ENCODE results near the gene LPCAT4. TPM values are rescaled to one million over a fixed set of nuclear protein-coding genes. Genes with fewer than 3 reads are reported as not detected.
"Not testable (repeated sequence)": the region's sequence is repeated elsewhere in the genome, so short reads cannot be mapped to it uniquely, and the experiment has no call there.

The LPCAT4 gene, protein sequence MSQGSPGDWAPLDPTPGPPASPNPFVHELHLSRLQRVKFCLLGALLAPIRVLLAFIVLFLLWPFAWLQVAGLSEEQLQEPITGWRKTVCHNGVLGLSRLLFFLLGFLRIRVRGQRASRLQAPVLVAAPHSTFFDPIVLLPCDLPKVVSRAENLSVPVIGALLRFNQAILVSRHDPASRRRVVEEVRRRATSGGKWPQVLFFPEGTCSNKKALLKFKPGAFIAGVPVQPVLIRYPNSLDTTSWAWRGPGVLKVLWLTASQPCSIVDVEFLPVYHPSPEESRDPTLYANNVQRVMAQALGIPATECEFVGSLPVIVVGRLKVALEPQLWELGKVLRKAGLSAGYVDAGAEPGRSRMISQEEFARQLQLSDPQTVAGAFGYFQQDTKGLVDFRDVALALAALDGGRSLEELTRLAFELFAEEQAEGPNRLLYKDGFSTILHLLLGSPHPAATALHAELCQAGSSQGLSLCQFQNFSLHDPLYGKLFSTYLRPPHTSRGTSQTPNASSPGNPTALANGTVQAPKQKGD
- total RNA-seq (2014; rRNA removed; shearing (Covaris generic)), result 7.4 and 12.0 TPM in 2 replicates

DNA sequence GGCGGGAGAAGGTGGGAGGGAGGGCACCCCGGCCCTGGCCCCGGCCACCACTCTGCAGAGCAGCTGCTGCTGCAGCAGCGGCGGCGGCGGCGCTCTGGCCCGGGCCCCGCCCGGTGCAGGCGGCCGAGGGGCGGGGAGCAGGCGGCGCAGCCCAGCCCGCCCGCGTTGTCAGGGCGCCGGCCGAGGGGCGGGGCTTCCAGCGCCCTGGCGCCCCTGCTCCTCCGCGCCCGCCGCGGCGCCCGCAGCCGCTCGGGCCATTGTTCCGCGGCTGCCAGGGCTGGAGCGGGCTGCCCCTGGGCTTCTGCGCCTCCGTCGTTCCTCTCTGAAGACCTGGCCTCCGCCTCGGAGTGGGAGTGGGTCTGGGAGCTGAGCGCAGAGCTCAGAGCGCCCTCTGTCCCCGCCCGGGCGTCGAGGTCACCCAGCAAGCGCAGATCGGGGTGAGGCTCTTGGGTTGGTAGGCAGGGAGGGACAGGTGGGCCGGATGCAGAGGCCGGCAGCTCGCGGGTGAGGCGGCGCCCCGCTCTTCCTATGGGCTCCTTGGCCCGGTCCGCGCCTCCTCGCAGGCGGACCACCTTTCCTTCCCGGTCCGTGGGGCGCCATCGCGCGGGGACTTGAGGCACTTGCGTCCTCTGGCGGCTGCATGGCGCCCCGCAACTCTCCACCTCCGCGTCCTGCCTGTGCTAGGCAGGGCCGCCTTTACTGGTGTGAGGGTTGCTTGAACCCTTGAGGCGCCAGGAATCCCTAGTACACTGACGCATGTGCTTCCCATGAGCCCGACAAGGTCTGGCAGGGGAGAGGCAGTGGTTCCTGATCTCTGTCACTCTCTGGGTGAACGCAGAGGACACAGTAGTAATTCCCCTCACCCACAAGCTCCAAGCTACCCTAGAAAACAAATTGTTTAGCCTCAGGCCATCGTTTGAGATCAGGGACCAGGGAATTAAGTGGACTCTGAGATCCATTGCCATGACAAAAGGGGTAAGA lies at the start of gene LPCAT4:
TSS of gene LPCAT4 (minus strand) at position 96 of the 981 bp plus-strand sequence. CDS start 96 bp downstream, outside the sequence.
- peak; percentile 82 for DNase-seq (ENCODE audit: low spot score)

DNA sequence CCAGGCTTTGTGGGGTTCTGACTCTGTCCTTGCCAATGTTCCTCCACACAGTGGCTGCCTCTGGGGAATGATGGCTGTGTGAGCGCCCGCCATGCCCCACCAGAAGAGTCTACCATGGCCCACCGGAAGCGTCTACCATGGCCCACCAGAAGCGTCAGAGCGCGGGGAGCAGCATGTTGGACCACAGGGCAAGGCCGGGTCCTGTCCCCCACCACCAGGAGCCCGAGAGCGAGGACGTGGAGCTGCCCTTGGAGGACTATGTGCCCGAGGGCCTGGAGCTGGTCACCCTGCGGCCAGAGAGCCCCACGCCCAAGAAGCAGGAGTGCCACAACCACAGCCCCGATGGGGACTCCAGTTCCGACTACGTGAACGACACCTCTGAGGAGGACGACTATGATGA lies 42.5 kb upstream of the LPCAT4 start:
- DNase-seq (ENCODE audit: low spot score), result not testable (repeated sequence)

DNA sequence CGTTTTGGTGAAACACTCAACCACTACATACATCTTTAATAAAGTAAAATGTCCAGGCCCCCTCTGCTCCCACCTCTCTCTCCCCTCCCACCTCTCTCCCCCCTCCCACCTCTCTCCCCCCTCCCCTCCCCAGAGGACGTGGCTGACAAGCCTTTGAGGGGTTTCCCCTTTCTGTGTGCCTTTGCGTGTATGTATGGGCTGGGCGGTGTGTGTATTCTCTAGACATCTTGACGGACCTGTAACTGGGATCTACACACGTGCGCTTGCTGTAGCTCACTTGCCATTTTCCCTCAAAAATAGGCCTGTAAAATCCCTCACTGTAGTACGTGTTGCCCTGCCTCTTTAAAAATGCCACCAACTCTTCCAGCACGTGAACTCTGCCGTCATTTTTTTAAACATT lies 42.0 kb upstream of the LPCAT4 start:
- DNase-seq (ENCODE audit: low spot score), result not testable (repeated sequence)

GRCh38 chr15:34403899-34404298 lies 36.9 kb upstream of the LPCAT4 start:
- DNase-seq (ENCODE audit: low spot score), result not testable (repeated sequence)

- not testable (repeated sequence) for DNase-seq (ENCODE audit: low spot score)
Measured at GRCh38 chr15:34403160-34403598, 36.2 kb upstream of the LPCAT4 start.

DNA sequence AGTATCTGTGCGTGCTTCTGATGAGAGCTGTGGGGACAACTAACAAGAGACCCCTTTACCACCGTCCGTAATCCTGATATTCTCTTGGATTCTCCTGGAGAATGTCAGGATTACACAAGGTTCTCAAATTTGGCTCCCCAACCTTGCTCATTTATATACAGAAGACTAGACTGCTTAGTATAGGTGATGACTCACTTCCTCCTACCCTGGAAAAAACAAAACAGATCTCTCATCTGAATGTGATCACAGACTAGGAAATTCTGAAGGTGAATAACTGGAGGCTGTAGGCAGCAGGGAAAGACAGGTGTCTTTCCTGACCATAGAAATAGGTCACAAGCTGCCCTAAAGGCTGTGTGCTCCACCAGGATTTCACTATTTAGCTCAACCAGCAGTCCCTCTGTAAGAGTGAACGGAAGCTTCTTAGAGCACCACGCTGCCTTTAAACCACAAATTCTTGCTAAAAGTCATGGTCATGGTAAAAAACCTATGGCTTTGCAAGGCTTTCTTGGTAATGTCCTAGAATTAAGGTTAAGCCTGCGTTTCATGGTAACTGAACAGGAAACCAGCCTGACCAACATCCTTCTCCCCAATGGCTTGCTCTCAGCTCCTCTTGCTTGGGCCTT lies 30.8 kb upstream of the LPCAT4 start:
- not testable (repeated sequence) for DNase-seq (ENCODE audit: low spot score)

DNA sequence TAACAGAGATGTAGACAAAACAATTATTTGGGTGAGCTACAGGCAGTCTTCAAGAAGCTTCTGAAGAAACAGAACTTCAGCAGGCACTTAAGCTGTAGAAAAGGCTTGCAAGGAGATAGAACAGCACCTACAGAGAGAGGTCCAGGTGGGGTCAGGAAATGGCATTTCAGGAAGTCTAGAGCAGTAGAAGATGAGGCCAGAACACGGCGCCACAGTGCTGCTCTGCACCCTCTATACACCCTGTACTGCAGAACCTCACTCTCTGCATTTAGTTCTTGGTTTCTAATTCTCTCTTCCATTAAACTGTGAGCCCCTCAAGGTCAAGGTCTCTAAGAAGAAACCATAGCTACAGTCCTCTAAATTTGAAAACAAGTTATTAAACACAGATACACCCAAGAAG lies 26.0 kb upstream of the LPCAT4 start:
- not testable (repeated sequence) for DNase-seq (ENCODE audit: low spot score)

DNA sequence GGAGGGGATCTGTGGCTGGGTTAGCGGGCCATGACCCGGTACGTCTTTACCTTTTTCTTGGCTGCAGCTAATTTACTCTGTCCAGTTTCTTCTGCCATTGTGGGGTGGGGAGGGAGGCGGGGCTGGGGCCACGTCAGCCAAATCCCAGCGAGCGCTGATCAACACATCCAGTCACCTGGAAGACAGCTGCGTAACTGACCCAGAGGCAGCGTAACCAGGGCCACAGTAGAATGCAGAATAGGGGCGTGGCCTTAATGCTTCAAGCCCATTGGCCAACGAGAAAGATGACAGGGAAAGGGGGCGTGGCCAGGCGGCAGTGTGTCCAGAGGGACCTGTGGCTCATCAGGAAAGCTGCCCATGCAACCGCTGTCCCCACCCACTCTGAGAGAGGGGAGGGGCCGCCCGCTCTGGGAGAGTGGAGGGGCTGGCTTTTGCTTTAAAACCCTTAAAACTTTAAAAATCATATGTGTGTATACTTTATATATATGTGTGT lies 22.6 kb upstream of the LPCAT4 start:
- DNase-seq (ENCODE audit: low spot score), result not testable (repeated sequence)

DNA sequence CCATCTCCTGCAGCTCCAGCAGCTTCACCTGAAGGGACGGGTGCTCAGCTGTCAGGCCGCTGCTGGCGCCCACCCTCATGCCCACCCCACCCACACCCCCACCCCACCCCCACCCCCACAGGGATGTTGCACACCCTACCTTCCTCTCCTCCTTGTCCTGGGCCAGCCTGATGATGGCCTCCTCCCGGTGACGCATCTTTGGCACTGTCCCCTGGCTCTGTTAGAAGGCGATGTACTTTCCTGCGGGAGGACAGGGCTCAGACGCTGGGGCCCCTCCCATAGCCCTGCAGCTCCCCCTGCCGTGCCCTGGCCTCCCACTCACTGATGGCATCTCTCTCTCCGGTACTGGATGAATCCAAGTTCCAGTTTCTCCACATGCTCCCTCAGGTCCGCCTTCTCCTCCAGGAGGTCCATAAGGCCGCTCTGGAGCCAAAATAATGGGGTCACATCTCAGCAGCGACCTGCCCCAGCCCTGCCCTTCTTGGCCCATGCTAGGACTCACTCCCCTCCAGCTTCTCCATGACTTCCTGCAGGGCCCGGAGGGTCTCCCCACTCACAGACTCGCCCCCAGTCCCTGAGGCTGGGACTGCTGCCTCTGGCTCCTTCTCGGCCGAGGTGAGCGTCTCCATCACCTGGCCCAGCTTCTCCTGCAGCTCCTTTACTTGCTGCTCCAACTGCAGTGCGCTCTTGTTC lies 15.0 kb upstream of the LPCAT4 start:
- not testable (repeated sequence) for DNase-seq (ENCODE audit: low spot score)

- not testable (repeated sequence) for DNase-seq (ENCODE audit: low spot score)
Measured at GRCh38 chr15:34380491-34380890, 13.5 kb upstream of the LPCAT4 start.

GRCh38 chr15:34376856-34377255 lies 9.9 kb upstream of the LPCAT4 start:
- DNase-seq (ENCODE audit: low spot score), result no peak

GRCh38 chr15:34375541-34375940 lies 8.5 kb upstream of the LPCAT4 start:
- not testable (repeated sequence) for DNase-seq (ENCODE audit: low spot score)

DNA sequence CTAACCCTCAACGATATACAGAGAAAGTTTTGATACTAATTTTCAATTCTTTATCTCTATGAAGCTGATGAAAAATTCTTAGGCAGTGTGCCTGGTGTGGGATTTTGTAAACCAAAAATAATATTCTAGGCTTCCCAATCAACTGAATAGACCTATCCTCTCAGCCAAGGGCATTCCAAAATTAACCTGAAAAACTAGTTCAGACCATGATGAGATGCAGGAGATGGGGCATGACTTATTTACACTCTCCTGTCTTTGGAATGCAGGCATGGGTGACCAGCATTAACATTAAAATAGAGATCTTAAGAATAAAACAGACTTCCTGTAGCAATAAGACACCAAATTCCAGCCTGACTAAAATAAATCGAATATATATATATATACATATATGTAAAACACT lies 7.8 kb upstream of the LPCAT4 start:
- DNase-seq (ENCODE audit: low spot score), result no peak

GRCh38 chr15:34373951-34374350 lies 7.0 kb upstream of the LPCAT4 start:
- DNase-seq (ENCODE audit: low spot score), result no peak

GRCh38 chr15:34370643-34371042 lies 3.6 kb upstream of the LPCAT4 start:
- no peak for DNase-seq (ENCODE audit: low spot score)

GRCh38 chr15:34370129-34370528 lies 3.1 kb upstream of the LPCAT4 start:
- no peak for DNase-seq (ENCODE audit: low spot score)

GRCh38 chr15:34366271-34367065 lies 528 bp downstream of the LPCAT4 start:
- peak; percentile 72 for DNase-seq (ENCODE audit: low spot score)

- DNase-seq (ENCODE audit: low spot score), result no peak
Measured at GRCh38 chr15:34365836-34366235, 1.2 kb downstream of the LPCAT4 start.

DNA sequence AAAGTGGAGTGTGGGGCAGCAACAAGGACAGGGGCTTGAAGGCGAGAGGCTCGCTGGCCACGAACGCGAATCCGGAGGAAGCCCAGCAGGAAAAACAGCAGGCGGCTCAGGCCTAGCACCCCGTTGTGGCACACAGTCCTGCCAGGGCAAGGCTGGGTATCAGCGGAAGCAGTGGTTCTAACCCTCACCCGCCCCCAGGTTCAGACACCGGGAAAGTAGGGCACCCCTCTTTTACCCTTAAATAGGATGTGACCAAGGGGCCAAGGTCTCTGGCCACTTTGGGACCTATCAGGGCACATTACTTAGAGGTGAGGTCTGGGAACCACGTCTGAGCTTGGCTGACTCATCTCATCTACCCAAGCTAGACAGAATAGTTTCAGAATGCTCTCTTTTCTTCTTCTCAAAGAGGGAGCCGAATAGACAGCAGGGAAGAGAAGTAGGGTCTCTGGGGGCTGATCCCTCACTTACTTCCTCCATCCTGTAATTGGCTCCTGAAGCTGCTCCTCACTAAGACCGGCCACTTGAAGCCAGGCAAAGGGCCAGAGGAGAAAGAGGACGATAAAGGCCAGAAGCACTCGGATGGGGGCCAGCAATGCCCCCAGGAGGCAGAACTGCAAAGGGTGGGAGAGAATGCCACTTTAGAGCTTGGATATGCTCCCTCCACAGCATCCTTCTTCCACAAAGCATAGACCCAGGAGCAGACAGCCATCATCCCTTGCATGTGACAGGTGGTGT lies 1.7 kb downstream of the LPCAT4 start:
- no peak for DNase-seq (ENCODE audit: low spot score)
